PC-3 (cell line): ENCODE results near the gene CLDN34.

Experiments used
- CTCF ChIP-seq: fragments of 300-600 bp; sonication (generic); conservative IDR thresholded peaks from 2 replicates; pipeline ENCODE4 v1.5.1; 2017; ENCODE audit warnings: antibody characterized with exemption, low read depth, mild to moderate bottlenecking, low read length
- EZH2 ChIP-seq: fragments of 300-600 bp; sonication (generic); IDR thresholded peaks from one replicate; pipeline ENCODE4 v1.6.1; 2017; ENCODE audit warnings: antibody characterized with exemption, mild to moderate bottlenecking, low read length; ENCODE audit not compliant: unreplicated experiment

GRCh38 chrX:9983441-9983840 lies 16.3 kb downstream of the CLDN34 start:
- TF ChIP-seq CTCF (no peak), EZH2 (no peak)
